Prostate gland (tissue), 2 donors: ENCODE measurements around the gene DLGAP4. TPM values are rescaled to one million over a fixed set of nuclear protein-coding genes. Genes with fewer than 3 reads are reported as not detected.

ENCODE experiments used
- DNase-seq: peaks from one replicate; pipeline ENCODE4 v3.0.0-alpha.2; 2019; ENCODE audit warnings: low spot score
- H3K27ac ChIP-seq, 2 donors: fragments of 200-600 bp; sonication (generic); 2 replicates each; pipeline ENCODE4 v1.5.1; 2017 to 2019
- H3K27me3 ChIP-seq: fragments of 200-600 bp; sonication (generic); replicated peaks from 2 replicates; pipeline ENCODE4 v1.5.1; 2019; ENCODE audit not compliant: insufficient read depth
- H3K36me3 ChIP-seq, 2 donors: fragments of 200-600 bp; sonication (generic); 1 replicate in 1 of 2; 2 replicates in 1 of 2; pipeline versions ENCODE4 v1.5.1 to v1.8.1; 2017 to 2019
- H3K4me1 ChIP-seq: fragments of 200-600 bp; sonication (generic); replicated peaks from 2 replicates; pipeline ENCODE4 v1.5.1; 2019
- H3K4me3 ChIP-seq, 2 donors: fragments of 200-600 bp; sonication (generic); 2 replicates each; pipeline ENCODE4 v1.5.1; 2017 to 2019
- H3K9me3 ChIP-seq: fragments of 200-600 bp; sonication (generic); 2 replicates; pipeline ENCODE4 v1.5.1; 2017
- CTCF ChIP-seq, 4 experiments: fragments of 200-600 bp in 2 of 4; fragments of 450-650 bp in 2 of 4; sonication (generic) in 2 of 4; IDR thresholded peaks; 1 replicate in 3 of 4; 2 replicates in 1 of 4; pipeline ENCODE4 v1.5.1; 2016 to 2019; ENCODE audit warnings: antibody characterized with exemption in 4 of 4, mild to moderate bottlenecking in 2 of 4, moderate library complexity in 2 of 4
- POLR2A ChIP-seq: fragments of 450-650 bp; IDR thresholded peaks from one replicate; pipeline ENCODE4 v1.6.1; 2016; ENCODE audit warnings: antibody characterized with exemption, mild to moderate bottlenecking
- POLR2AphosphoS5 ChIP-seq: sonication (generic); formaldehyde crosslinking; IDR thresholded peaks from one replicate; pipeline ENCODE4 v1.6.1; 2017; ENCODE audit warnings: antibody characterized with exemption
- WGBS: methylation state at CpG from one replicate; pipeline ENCODE4 v1.1.5; 2018; 5-methylcytosine and 5-hydroxymethylcytosine counted together
- intact Hi-C: fragments of 100-400 bp; cut with DNase I; formaldehyde crosslinking; loops from one replicate; pipeline ENCODE4 v1.14.2; 2022
- total RNA-seq, 2 donors: library from RNA; depleted of rRNA; stranded (reverse); fragments of >200 nt; gene quantifications; one replicate each; pipeline ENCODE4 v1.1.0, GENCODE V29; 2016

DLGAP4 gene
- total RNA-seq, 2 donors from 2014 or later: 38.0 to 104 TPM

- Histone ChIP-seq H3K4me3 (no peak overlapping the region), H3K27me3 (no peaks in the 10 kb centered on the region), H3K9me3 (no peaks in the 10 kb centered on the region), H3K36me3 (no peaks in the 10 kb centered on the region), H3K4me1 (no peaks in the 10 kb centered on the region), H3K27ac (no peak overlapping the region)
- 92% methylated on average over 24 of the region's 24 CpGs for WGBS
- intact Hi-C loops: loop anchor here (10.0 kb wide), 1 partner anchor 157 kb away; no protein-coding TSS in a partner anchor
- DNase-seq: no peak
- no peak for TF ChIP-seq POLR2AphosphoS5
Measured at GRCh38 chr20:36431604-36432003, 125.5 kb downstream of the DLGAP4 start.

- Histone ChIP-seq H3K9me3 (no peaks in the 10 kb centered on the region), H3K27me3 (no peaks in the 10 kb centered on the region), H3K4me1 (no peaks in the 10 kb centered on the region), H3K27ac (no peak overlapping the region), H3K4me3 (no peak overlapping the region), H3K36me3 (no peaks in the 10 kb centered on the region)
- TF ChIP-seq CTCF (IDR thresholded peaks at IDR 0.05): no peak
- TF ChIP-seq POLR2A: no peak
- TF ChIP-seq POLR2AphosphoS5: no peak
- 94% methylated on average over 15 of the region's 23 CpGs for WGBS
- intact Hi-C loops: loop anchor here (10.0 kb wide), 1 partner anchor 157 kb away; no protein-coding TSS in a partner anchor
- DNase-seq: no peak
Measured at GRCh38 chr20:36432096-36432495, 126.0 kb downstream of the DLGAP4 start.

GRCh38 chr20:36434383-36434782, 128.2 kb downstream of the DLGAP4 start:
- intact Hi-C loops: loop anchor here (10.0 kb wide), 1 partner anchor 160 kb away; no protein-coding TSS in a partner anchor
- Histone ChIP-seq H3K4me1 (no peaks in the 10 kb centered on the region), H3K9me3 (no peaks in the 10 kb centered on the region), H3K4me3 (no peak overlapping the region), H3K27me3 (no peaks in the 10 kb centered on the region), H3K36me3 (no peaks in the 10 kb centered on the region), H3K27ac (no peak overlapping the region)
- TF ChIP-seq POLR2A: no peak
- TF ChIP-seq CTCF (IDR thresholded peaks at IDR 0.05): no peak
- TF ChIP-seq POLR2AphosphoS5: no peak
- 74% methylated on average over 2 of the region's 2 CpGs for WGBS
- no peak for DNase-seq

- no peak for DNase-seq
- no peaks in the 10 kb centered on the region for H3K9me3 ChIP-seq
- H3K4me3 ChIP-seq: no peak overlapping the region
- H3K4me1 ChIP-seq: no peaks in the 10 kb centered on the region
- H3K27me3 ChIP-seq: no peaks in the 10 kb centered on the region
- TF ChIP-seq POLR2AphosphoS5 (no peak), POLR2A (no peak), CTCF (IDR thresholded peaks at IDR 0.05) (no peak)
- H3K36me3 ChIP-seq: no peaks in the 10 kb centered on the region
- intact Hi-C loops: loop anchor here (10.0 kb wide), 1 partner anchor 160 kb away; no protein-coding TSS in a partner anchor
- 82% methylated on average over 7 of the region's 7 CpGs for WGBS
- H3K27ac ChIP-seq: no peak overlapping the region
Measured at GRCh38 chr20:36435124-36435523, 129.0 kb downstream of the DLGAP4 start.

- H3K27ac ChIP-seq: no peak overlapping the region
- H3K9me3 ChIP-seq: no peaks in the 10 kb centered on the region
- no peaks in the 10 kb centered on the region for H3K4me1 ChIP-seq
- TF ChIP-seq POLR2A: no peak
- no peak for TF ChIP-seq POLR2AphosphoS5
- no peak for TF ChIP-seq CTCF (IDR thresholded peaks at IDR 0.05)
- intact Hi-C loops: loop anchor here (10.0 kb wide), 1 partner anchor 161 kb away; no protein-coding TSS in a partner anchor
- no peaks in the 10 kb centered on the region for H3K36me3 ChIP-seq
- peak overlapping the region; percentile 14 to 18 for H3K4me3 ChIP-seq
- 35% methylated on average over 47 of the region's 56 CpGs for WGBS
- no peaks in the 10 kb centered on the region for H3K27me3 ChIP-seq
- DNase-seq: peak; percentile 48
Measured at GRCh38 chr20:36435592-36436541, 129.7 kb downstream of the DLGAP4 start.
